ENCODE data around the gene KAZN. TPM values are rescaled to one million over a fixed set of nuclear protein-coding genes. Genes with fewer than 3 reads are reported as not detected.

The KAZN gene
- total RNA-seq, 1 donor from 2014 or later = 33.5 TPM

- TF ChIP-seq CTCF (IDR thresholded peaks at IDR 0.05) = no peak
- Histone ChIP-seq H3K9me3 (no peaks in the 10 kb centered on the region), H3K4me3 (no peak overlapping the region), H3K27me3 (no peaks in the 10 kb centered on the region), H3K36me3 (no peaks in the 10 kb centered on the region), H3K27ac (no peak overlapping the region), H3K4me1 (no peaks in the 10 kb centered on the region)
- intact Hi-C loops (cut with DNase I) = no loop called here
- no peak for ATAC-seq
- DNase-seq = no peak
Measured at GRCh38 chr1:14613926-14614325, 15.4 kb downstream of the KAZN start.

DNA sequence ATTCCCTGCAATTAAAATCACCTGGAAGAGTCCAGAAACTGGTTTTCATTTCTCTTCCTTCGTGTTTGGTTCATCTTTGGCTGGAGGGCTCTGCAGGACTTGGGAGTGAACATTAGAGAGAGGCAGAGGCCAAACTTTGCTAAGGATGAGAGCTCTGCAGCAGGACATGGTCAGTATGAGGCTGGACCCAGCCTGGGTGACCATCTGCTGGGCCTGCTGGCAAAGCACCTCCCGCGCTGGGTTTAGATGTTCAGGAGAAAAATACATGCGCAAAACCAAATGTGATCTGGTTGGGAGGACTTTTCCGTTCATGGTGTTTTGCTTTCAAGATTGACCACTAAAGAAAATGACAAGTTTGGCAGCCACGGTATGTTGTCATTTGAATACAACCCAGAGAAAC is 15.9 kb downstream of the KAZN start:
- intact Hi-C loops (cut with DNase I) = no loop called here
- no peak overlapping the region for H3K4me3 ChIP-seq
- TF ChIP-seq CTCF (IDR thresholded peaks at IDR 0.05) = no peak
- no peaks in the 10 kb centered on the region for H3K36me3 ChIP-seq
- H3K4me1 ChIP-seq = no peaks in the 10 kb centered on the region
- ATAC-seq (no peak), DNase-seq (no peak)
- H3K27me3 ChIP-seq = no peaks in the 10 kb centered on the region
- H3K27ac ChIP-seq = no peak overlapping the region
- no peaks in the 10 kb centered on the region for H3K9me3 ChIP-seq

DNA sequence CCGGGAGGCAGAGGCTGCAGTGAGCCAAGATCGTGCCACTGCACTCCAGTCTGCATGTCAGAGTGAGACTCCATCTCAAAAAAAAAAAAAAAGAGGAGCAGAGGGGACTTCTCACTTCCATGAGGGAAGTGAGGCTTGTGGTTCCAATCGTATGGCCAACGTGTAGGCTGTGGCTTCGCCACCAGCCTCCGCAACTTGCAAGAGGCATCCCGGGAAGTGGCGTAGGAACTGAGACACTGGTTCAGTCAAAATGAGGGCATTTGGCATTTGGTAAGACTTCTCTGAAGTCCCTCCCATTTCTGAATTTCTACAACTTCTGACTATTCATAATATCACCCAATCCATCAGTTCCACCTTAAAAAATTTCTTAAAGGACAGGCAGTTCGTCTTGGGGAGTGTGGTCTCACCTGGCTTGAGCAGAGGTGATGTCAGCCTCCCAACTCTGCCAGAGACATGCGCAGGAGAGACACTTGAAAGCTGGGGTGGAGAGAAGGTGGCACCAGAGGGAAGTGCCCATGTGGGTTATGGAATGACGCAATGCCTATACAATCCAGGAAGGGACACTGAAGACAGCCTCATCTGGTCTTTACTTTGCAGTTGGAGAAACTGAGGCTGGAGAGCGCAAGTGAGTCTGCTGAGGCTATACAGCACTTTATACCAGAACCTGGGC is 17.2 kb downstream of the KAZN start:
- no peak for TF ChIP-seq CTCF (IDR thresholded peaks at IDR 0.05)
- Histone ChIP-seq H3K4me3 (no peak overlapping the region), H3K4me1 (no peaks in the 10 kb centered on the region), H3K27ac (no peak overlapping the region), H3K27me3 (no peaks in the 10 kb centered on the region), H3K9me3 (no peaks in the 10 kb centered on the region), H3K36me3 (no peaks in the 10 kb centered on the region)
- intact Hi-C loops (cut with DNase I) = no loop called here
- no peak for DNase-seq
- ATAC-seq = peak; percentile 80

DNA sequence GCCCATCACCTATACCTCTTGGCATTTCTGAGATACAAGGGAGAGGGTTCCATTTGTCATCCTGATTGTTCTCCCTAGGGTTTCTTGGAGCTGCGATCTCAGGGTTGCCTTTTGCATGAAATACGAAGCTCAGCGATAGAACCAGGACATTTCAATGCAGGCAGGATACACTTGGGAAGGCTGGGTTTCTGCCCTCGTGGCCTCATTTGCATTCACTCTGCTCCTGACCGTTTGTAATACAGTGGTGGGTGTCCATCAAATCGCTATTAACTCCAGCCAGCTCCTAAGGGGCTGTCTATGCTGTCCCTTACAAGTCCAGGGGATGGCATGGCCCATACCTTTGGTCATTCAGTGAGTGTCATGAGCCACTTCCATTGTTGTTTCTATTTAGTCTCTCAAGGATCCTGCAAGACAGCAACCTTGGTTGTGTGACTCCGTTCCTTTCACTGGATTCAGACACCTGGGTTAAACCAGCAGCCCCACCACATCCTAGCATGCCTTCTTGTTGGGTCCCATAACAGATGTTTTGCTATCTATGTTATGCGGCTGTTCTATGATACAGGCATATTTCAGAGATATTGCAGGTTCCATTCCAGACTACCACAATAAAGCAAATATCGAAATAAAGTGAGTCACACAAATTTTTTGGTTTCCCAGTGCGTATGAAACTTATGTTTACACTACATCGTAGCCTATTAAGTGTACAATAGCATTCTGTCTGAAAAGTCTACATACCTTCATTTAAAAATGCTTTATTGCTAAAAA is 18.3 kb downstream of the KAZN start:
- H3K36me3 ChIP-seq = no peaks in the 10 kb centered on the region
- no peak for TF ChIP-seq CTCF (IDR thresholded peaks at IDR 0.05)
- no peak overlapping the region for H3K27ac ChIP-seq
- no peaks in the 10 kb centered on the region for H3K27me3 ChIP-seq
- no peaks in the 10 kb centered on the region for H3K9me3 ChIP-seq
- no peaks in the 10 kb centered on the region for H3K4me1 ChIP-seq
- DNase-seq (no peak), ATAC-seq (no peak)
- intact Hi-C loops (cut with DNase I) = no loop called here
- H3K4me3 ChIP-seq = no peak overlapping the region

DNA sequence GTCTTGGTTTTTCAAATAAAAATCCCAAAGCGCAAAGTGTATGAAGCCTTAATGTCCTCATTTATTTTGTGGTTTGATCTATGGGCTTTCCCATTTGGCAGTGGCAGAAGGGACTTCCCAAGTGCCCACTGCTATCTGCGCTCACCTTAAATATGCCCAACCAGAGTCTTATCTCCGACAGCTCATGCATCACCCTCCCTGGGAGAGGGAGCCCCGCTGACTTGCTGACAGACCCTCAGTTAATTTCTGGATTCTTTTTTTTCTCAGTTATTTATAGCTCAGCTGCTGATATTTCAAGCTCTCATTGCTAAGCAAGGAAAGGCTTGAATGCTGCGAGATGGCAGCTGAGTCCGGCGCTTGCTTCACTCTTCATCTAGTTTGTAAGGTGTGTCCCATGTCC is 19.3 kb downstream of the KAZN start:
- no peak for TF ChIP-seq CTCF (IDR thresholded peaks at IDR 0.05)
- no peaks in the 10 kb centered on the region for H3K27me3 ChIP-seq
- DNase-seq (no peak), ATAC-seq (no peak)
- H3K36me3 ChIP-seq = no peaks in the 10 kb centered on the region
- H3K27ac ChIP-seq = no peak overlapping the region
- intact Hi-C loops (cut with DNase I) = no loop called here
- H3K4me3 ChIP-seq = no peak overlapping the region
- no peaks in the 10 kb centered on the region for H3K9me3 ChIP-seq
- H3K4me1 ChIP-seq = no peaks in the 10 kb centered on the region

Data from upper lobe of right lung (tissue), 1 donor.